Measurements from ENCODE around the gene EYS.

DNA sequence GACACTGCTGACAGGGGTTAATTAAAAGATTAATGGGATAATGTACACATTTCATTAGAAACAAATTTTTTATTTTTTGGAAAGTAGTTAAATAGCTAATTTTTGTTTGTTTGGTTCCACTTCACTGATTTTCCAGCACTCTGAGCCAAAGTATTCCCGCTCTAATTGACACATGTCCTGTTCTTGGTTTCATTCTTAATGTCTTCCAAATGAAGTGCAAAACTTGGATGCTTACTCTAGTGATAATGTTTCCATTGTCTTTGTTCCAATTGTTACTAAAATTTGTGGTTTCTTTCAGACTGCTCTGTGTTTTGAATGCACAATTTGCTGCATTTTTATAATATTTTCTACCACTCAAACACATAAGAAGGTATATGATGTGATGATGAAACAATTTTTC is 1277.1 kb downstream of the EYS start:
- TF ChIP-seq YY1 (IDR thresholded peaks at IDR 0.05; ENCODE audit: extremely low read depth, insufficient replicate concordance, low read depth, low read length) (no peak), SRF (IDR thresholded peaks at IDR 0.05; ENCODE audit: low read depth) (no peak)
